Esophagus muscularis mucosa (tissue), 4 donors: ENCODE results near the gene UCHL1.

Source experiments
- CTCF ChIP-seq, 3 experiments: fragments of 200-600 bp in 2 of 3; fragments of 450-650 bp in 1 of 3; sonication (generic) in 2 of 3; IDR thresholded peaks; one replicate each; pipeline ENCODE4 v1.5.1; 2017 to 2019; ENCODE audit warnings: antibody characterized with exemption in 3 of 3, mild to moderate bottlenecking in 2 of 3, moderate library complexity in 1 of 3
- EP300 ChIP-seq: sonication (generic); formaldehyde crosslinking; IDR thresholded peaks from one replicate; pipeline ENCODE4 v1.6.1; 2017; ENCODE audit warnings: antibody characterized with exemption
- POLR2A ChIP-seq: fragments of 450-650 bp; IDR thresholded peaks from one replicate; pipeline ENCODE4 v1.6.1; 2017; ENCODE audit warnings: antibody characterized with exemption, moderate library complexity, mild to moderate bottlenecking, low read depth

GRCh38 chr4:41260116-41260733 lies 3.5 kb downstream of the UCHL1 start:
- TF ChIP-seq CTCF (IDR thresholded peaks at IDR 0.05) (no peak), EP300 (no peak), POLR2A (no peak)
